ENCODE results near the gene TRPM2.

The TRPM2 gene

GRCh38 chr21:44432841-44433790 is 79.7 kb downstream of the TRPM2 start:
- TF ChIP-seq, protein P1, sequence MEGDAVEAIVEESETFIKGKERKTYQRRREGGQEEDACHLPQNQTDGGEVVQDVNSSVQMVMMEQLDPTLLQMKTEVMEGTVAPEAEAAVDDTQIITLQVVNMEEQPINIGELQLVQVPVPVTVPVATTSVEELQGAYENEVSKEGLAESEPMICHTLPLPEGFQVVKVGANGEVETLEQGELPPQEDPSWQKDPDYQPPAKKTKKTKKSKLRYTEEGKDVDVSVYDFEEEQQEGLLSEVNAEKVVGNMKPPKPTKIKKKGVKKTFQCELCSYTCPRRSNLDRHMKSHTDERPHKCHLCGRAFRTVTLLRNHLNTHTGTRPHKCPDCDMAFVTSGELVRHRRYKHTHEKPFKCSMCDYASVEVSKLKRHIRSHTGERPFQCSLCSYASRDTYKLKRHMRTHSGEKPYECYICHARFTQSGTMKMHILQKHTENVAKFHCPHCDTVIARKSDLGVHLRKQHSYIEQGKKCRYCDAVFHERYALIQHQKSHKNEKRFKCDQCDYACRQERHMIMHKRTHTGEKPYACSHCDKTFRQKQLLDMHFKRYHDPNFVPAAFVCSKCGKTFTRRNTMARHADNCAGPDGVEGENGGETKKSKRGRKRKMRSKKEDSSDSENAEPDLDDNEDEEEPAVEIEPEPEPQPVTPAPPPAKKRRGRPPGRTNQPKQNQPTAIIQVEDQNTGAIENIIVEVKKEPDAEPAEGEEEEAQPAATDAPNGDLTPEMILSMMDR (conservative IDR thresholded peaks at IDR 0.05; ENCODE audit: low read length) = no peak
- no peak overlapping the region for H3K4me3 ChIP-seq (ENCODE audit: low read length)

GRCh38 chr21:44433791-44434567 is 80.6 kb downstream of the TRPM2 start:
- no peak overlapping the region for H3K4me3 ChIP-seq (ENCODE audit: low read length)
- no peak for DNase-seq (ENCODE audit: low read depth)
- TF ChIP-seq, protein P1 (conservative IDR thresholded peaks at IDR 0.05; ENCODE audit: low read length) = no peak

More at GRCh38 chr21:44432841-44433790, 79.7 kb downstream of the TRPM2 start:
- no peak for DNase-seq (ENCODE audit: low read depth)

GRCh38 chr21:44434568-44434925 is 81.1 kb downstream of the TRPM2 start:
- H3K4me3 ChIP-seq (ENCODE audit: low read length) = no peak overlapping the region
- DNase-seq (ENCODE audit: low read depth) = no peak
- TF ChIP-seq, protein P1 (conservative IDR thresholded peaks at IDR 0.05; ENCODE audit: low read length) = no peak

- TF ChIP-seq, protein P1 (conservative IDR thresholded peaks at IDR 0.05; ENCODE audit: low read length) = no peak
- H3K4me3 ChIP-seq (ENCODE audit: low read length) = no peak overlapping the region
- no peak for DNase-seq (ENCODE audit: low read depth)
These were observed 81.7 kb downstream of the TRPM2 start for GRCh38 chr21:44434936-44435635.

DNA sequence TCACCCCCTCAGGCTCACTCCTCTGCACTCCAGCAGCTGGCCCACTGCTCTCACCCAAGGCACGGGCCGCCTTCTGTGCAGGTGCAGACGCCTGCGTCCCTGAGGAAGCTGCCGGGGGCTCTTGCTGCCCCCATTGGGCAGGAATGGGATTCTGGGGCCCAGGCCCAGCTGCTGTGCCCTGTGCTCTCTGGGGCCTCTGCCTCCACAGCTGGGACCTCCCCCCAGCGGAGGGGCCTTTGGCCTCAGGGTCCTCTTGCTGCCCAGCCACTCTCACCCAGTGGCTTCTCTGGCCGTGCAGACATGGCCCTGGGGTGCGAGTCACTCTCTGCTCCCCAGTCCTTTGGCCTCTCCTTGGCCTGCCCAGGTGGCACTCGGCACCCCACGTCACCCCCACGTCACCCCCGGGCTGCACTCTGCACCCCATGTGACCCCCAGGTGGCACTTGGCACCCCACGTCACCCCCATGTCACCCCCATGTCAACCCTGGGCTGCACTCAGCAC is 82.7 kb downstream of the TRPM2 start:
- H3K4me3 ChIP-seq (ENCODE audit: low read length) = no peak overlapping the region
- TF ChIP-seq, protein P1 (conservative IDR thresholded peaks at IDR 0.05; ENCODE audit: low read length) = no peak
- no peak for DNase-seq (ENCODE audit: low read depth)

DNA sequence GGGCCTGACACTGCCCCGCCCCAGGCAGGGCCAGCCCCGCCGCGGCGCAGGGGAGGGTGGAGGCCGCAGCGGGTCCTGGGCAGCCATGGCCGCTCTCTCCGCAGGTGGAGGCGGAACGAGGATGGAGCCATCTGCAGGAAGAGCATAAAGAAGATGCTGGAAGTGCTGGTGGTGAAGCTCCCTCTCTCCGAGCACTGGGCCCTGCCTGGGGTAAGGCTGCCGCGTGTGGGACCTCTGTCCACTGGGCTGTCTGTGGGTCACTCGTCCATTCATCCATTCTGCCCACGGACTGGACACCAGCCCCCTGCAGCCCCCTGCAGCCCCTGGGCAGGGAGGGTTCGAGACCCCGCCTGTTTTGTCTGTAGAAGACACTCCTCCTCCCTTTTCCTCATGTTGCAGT is 83.5 kb downstream of the TRPM2 start:
- DNase-seq (ENCODE audit: low read depth) = no peak
- no peak overlapping the region for H3K4me3 ChIP-seq (ENCODE audit: low read length)
- TF ChIP-seq, protein P1 (conservative IDR thresholded peaks at IDR 0.05; ENCODE audit: low read length) = no peak

Data from AG10803 (cell line).